ENCODE results near the gene GPR152.
A peak's percentile ranks its signal among the peaks of the same experiment; 100 is the strongest.

Gene GPR152

DNA sequence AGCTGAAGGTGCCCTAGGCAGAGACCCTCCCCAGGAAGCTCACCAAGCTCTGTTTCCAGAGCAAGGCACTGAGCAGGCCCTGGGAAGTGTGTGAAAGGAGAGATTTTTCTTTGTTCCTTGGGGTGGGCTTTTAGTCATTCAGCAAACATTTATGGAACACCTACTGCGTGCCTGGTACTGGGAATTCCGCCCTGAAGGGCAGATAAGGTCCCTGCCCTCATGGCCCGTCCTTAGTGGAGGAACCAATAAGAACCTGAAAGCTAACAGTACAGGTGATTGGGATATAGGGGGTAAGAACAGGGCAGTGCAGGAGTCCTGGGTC is 12.6 kb upstream of the GPR152 start:
- DNase-seq (ENCODE audit: low spot score), result no peak

DNA sequence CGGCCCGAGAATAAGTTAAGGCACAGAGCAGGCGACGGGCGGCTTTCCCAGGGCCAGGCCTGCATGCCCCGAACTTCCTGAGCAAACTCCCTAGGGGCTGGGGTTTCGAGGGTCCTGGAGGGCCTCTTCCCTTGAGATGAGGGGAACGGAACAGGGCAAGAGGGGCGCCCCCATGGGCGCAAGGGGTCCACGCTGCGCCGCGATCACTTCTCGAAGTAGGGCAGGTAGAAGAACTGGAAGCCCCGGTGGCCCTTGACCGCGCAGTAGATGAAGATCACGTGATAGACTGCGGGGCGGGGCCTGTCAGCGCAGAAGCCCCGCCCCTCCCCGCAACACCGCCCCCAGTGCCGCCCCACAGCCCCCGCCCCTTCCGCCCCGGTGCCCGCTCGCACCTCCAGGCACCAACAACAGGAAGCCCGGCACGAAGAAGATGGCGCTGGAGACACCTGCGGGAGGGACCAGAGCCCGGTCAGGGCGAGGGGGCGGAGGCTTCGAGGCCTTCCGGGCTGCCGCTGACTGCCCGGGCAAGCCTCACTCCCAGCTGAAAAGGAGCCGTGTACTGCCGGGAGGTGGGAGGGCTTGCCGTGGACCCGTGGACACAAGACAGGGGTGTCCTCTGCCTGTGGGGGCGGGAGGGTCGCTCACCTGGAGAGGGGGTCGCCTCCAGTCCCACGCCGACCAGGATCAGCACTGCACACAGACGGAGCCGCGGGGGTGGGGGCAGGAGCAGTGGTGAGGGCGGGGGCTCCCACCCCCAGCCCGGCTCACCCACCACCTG is 12.1 kb upstream of the GPR152 start:
- peak; percentile 82 for DNase-seq (ENCODE audit: low spot score)

DNA sequence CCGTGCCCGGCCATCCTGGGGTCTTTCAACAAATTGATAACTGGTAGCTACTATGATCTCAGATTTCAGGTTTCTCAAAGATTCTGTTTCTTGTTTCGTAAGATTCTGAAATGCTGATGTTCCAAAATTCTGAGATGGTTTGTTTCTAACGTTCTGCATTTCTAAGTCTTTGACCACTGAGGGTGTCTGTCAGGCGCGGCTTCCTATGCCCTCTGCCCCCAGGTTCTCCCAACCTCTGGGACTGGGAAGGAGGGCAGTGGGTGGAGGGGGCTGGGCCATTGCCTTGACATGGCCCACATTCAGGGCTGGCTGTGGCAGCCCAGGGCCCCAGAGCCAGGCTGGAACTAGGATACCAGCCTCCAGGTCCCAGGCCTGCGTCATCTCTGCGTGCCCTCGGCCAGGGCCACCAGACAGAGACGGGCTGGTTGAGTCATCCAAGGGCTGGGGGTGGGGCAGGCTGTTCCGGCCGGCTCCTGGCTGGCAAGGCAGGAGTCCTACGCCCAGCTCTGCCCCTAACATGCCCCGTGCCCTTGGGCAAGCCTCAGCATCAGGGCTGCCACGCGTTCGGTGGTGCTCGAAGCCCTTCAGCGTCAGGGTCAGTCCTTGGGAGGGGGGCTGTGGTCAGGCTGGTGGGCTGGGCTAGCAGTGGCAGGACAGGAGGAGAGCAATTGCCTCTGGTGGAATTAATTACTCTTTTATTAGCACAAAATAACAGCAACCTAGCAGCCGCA is 11.3 kb upstream of the GPR152 start:
- DNase-seq (ENCODE audit: low spot score), result peak; percentile 79

DNA sequence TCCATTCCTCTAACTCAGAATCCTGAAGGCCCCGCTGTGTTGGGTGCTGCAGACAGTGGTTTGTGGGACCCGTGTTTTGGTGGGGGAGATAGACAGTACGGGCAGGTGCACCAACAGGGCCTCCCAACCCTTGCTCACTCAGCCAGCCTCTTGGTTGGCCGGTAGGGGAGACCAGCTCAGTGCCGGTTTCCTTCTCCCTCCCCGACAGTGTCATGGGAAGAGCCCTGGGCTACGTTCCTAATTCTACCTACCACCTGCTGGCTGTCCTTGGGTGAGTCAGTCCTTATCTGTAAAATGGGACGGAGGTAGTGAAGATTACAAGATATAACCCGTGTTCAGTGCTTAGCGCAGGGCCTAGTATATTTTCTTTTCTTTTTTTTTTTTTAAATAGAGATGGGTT is 10.7 kb upstream of the GPR152 start:
- DNase-seq (ENCODE audit: low spot score), result no peak

DNA sequence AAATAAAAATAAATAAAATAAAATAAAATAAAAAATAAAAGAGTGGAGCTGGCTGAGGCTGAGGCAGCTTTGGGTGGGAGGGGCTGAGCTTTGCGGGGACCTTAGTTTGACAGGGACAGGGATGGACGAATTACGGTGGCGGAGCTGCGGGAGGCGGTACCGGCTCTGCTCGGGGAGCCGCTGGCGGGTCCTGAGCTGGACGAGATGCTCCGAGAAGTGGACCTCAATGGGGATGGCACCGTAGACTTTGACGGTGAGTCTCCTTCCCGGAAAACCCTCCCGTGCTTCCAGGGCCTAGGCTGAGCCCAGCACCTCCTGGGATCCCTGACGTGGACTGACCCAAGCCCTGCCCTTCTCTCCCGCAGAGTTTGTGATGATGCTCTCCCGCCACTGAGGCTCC is 5.7 kb upstream of the GPR152 start:
- DNase-seq (ENCODE audit: low spot score), result no peak

DNA sequence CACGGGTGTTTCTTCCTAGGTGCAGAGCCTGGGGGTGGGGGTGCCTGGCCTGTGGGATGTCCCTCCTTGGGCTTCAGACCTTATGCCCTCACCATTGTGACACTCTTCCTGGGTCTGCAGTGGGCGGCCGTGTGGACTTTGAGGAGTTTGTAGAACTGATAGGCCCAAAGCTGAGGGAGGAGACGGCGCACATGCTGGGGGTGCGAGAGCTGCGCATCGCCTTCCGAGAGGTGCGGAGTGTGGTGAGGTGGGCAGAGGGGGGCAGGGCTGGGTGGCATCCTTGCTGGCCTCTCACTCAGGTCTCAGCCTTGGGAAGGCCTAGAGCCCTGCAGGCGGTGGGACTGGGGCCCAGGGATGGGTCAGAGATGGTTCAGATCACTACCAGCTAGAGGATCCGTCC is 4.9 kb upstream of the GPR152 start:
- DNase-seq (ENCODE audit: low spot score), result no peak

DNA sequence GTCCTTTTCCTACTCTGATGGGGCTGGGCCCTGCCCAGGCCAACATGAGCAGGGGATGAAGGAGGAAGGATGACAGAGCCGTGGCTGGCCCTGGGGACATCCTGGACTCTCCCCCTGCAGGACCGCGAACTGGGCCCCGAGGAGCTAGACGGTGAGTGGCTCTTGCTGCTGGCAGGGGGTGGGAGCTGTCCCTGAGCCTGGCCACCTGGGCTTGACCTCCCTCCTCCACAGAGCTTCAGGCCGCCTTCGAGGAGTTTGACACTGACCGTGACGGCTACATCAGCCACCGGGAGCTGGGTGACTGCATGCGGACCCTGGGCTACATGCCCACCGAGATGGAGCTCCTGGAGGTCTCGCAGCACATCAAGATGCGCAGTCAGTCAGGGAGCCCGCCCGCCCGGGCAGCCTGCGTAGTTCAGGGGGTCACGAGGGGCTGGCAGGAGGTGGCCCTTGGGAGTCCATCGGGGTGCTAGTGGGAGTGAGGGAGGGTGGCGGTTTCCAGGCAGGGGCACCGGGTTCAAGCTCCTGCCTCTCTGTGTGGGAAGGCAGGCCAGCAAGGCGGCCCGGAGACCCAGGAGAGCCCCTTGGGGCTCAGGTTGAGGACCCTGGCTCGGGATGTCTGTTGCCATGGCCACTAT is 3.7 kb upstream of the GPR152 start:
- DNase-seq (ENCODE audit: low spot score), result no peak

DNA sequence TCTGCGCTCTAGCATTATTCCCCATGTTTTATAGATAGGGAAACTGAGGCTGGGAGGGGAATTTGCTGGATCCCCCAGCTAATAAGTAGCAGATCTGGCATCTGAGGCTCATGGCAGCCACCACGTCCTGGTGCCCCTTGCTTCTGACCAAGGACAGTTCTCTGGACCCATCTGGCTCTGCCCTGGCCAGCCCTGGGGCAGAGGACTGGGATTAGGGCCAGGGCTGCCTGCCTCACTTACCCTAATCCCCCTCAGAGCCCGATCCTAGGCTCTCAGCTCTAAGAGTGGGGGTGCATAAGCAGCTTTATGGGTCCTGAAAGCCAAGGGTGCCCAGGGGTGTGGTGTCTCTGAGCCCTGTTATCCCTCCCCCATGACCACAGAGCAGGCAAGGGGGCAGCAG is 2.5 kb upstream of the GPR152 start, which contains the start of gene CABP4:
Gene CABP4, plus strand, starts transcription at position 301 of the 400 bp plus-strand sequence. Its CDS starts 70 bp downstream, at position 371.
- DNase-seq (ENCODE audit: low spot score), result no peak

DNA sequence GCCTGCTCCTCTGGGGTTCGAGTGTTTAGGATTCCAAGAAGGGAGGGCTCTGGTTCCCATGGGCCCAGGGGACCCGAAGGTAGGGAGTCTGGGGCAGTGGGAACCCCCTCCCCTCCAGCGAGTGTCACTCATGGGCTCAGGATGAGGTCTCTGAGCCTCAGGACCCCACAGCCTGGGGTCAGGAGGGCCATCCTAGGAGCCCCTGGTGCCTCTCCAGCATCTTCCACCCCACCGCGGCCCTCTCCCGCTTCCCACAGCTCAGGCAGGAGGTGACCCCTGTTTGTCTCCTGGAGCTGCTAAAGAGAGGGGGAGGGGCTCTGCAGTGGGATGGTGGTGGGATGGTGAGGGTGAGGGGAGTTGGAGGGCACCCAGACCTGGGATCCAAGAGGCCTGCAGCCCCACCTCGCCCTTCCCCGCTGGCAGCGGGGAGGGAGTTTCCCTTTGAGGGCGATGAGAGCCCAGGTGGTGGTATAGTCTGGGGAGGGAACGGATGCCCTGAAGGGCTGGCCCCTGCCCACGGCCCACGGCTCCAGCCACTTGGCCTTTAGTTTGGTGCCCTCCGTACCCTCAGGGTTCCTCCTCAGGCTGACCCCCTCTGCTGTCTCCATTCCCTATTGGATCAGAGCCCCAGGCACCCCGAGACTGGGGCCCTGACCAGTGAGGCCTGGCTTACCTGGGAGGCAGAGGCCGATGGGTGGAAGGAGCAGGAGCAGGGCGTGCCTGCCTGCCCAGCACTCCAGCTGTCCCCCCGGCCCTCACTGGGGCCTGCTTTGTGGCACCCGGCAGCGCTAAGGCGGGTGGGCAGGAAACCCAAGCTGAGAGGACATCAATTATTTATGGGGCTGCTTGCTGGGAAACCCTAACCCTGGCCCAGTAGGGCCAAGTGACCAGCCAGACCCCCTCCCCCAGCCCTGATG is 1.5 kb upstream of the GPR152 start:
- no peak for DNase-seq (ENCODE audit: low spot score)

DNA sequence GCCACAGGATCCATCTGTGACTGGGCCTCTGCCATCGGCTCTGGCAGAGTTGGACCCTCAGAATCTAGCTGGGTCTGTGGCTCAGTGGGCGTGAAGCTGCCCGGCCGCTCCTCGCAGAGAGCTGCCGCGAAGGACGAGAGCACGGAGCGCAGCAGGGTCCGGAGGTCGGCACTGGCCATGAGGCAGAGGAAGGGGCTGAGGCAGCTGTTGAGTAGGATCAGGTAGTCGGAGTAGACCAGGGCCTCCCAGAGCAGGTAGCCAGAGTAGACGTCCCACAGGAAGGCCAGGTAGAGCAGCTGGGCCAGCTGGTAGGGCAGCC is 912 bp downstream of the GPR152 start:
- DNase-seq (ENCODE audit: low spot score), result no peak

DNA sequence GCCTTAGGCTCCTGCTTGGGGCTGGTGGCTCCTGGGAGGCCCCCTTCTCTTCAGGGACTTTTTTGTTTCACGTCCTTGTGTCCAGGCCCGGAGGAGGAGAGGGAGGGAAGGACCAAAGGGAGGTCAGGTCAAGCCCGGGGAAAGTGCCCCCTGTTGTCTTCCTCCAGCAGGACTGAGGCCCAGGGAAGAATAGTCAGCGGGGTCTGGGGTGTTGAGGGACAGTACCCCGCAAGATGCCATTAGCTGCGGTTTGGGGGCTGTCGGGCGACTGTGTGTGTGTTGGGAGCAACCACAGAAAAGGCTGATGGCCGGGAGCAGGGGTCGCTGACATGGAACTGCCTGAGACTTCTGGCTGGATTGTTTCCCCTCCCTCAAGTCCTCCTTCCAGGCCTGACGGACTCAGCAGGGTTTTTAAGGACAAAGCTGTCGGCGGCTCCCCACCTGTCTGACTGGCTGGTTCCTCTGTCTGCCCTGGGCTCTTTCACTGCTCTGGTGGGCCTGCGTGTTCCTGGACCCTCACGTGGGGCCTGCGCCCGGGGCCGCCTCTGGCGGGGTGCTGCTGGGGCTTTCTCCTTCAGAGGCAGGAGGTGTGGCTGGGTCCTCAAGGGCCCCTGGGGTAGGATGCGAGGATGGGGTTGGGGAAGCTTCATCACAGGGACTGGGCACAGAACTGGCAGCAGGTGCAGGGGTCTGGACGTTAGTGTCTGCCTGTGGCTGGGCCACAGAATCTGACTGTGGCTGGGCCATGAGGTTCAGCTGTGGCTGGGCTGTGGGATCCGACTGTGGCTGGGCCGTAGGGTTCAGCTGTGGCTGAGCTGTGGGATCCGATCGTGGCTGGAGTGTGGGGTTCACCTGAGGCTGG is 1.5 kb downstream of the GPR152 start:
- DNase-seq (ENCODE audit: low spot score), result no peak

DNA sequence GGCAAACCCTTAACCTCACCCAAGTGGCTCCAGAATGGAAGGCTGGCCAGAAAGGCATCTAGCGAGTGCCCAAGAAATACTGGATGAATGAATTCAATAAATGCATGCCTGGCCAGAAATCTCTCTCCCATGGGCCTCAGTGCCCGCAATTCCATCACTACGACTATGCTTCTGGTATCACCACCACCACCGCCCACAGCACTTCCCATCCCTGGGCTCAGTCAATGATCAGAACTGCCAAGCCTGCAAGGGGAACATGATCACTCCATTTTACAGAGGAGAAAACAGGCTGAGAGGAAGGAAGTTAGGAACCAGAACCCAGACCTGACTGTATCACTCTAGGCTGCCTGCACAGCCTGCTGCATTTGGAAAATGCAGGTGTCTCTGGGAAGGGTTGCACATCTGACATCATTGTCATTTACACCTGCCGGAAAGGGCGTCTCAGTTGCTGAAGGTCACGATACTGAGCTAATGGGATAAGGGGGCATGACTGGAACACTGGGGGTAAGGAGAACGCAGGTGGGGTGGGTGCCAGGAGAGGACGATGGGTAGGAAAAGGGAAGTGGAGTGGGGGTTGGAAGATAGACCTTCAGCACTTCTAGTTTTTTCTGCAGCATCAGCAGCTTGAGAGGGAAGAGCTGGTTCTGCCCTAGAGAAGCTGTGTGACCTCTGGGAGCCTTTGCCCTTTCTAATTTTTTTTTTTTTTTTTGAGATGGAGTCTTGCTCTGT is 3.2 kb downstream of the GPR152 start:
- DNase-seq (ENCODE audit: low spot score), result no peak

DNA sequence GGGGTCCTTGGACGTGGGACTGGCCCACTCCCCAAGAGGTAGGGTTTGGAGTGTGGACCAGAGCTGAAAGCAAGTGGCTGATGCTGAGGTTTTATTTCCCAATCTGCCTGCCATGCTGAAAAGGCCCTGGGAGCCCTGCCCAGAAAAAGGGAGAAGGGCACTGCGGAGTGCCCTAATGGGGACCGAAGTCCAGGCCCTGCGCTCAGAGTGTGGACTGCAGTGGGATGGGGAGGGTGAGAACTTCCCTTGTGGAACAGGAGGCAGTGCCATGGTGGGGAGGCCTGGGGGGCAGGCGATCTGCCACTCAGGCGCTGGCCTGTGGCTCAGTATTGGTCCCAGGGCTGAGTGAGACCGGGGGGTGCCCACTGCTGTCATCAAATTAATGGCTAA is 4.3 kb downstream of the GPR152 start:
- no peak for DNase-seq (ENCODE audit: low spot score)

DNA sequence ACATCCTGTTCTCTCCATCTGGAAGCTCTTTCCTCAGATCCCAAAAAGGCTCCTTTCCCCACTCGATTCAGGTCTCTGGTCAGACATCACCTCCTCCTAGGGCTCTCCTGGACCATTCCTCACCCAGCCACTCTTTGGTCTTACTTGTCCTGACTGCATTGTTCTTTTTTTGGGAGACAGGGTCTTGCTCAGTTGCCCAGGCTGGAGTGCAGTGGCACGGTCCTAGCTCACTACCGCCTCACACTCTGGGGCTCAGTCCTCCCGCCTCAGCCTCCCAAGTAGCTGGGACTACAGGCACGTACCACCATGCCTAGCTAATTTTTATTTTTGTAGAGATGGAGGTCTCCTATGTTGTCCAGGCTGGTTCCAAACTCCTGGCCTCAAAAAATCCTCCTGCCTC is 7.0 kb downstream of the GPR152 start:
- DNase-seq (ENCODE audit: low spot score), result no peak

DNA sequence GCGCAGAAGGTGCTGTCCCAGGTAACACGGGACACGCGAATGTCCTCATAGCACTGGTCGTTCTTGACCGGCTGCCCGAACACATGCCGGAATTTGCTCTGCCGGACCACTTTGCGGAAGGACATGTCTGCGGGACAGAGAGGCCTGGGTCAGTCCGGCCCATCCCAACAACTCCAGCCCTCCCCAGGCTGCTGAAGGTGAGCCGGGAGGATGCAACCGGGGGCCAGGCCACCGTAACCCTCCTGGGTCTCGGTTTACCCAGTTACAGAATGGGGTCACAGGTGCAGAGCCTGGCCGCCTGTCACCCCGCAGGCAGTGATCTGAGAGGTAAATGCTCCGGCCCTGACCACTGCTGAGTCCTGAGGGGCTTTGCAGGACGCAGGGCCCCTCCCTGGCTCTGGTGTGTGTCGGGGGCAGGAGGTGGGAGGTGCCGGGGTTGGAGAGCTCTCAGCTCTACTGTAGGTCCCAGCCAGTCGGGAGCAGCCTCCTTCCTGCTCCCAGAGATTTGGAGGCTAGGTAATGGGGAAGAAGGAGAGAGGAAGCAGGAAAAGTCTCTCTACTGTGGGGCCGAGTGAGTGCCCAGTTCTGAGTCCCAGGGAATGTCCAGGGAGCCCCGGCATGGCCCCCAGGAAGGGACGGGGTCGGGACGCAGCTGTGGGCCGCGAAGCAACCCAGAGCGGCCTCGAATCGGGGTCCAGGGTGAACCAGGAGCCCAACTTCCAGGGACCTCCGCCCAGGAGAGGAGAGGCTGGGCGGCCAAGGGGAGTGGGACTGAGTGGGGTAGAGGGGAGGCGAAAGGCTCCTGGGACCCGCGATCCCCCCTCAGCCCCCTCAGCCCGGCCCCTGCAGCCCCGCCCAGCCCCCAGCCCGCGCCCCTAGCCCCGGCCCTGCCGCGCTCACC is 9.8 kb downstream of the GPR152 start:
- DNase-seq (ENCODE audit: low spot score), result no peak

DNA sequence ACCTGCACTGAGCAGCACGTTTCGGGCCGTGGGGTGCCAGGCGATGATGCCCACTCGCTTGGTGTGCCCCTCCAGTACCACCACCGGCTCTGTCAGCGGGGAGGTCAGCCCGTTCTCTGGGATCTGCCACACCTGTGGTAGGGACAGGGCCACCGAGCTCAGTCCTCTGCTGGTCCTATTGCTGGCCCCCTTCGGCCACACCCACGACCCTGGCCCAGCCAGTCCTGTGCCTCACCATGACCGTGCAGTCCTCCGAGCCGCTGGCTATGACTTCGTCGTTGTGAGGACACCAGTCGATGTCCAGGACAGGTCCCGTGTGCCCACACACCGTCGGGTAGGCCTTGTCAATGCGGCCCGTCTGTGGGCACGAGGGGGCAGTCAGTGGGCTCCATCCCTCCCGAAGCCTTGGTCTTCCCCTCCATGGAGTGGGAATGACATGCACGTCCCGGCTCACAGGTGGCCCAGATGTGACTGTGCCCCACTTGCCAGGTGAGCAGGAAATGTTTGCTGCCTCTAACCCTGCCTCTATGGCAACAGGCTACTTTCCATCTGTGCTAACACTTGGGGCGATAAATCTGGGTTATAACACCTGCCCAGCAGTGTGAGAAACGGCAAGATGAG is 10.7 kb downstream of the GPR152 start:
- DNase-seq (ENCODE audit: low spot score), result no peak

DNA sequence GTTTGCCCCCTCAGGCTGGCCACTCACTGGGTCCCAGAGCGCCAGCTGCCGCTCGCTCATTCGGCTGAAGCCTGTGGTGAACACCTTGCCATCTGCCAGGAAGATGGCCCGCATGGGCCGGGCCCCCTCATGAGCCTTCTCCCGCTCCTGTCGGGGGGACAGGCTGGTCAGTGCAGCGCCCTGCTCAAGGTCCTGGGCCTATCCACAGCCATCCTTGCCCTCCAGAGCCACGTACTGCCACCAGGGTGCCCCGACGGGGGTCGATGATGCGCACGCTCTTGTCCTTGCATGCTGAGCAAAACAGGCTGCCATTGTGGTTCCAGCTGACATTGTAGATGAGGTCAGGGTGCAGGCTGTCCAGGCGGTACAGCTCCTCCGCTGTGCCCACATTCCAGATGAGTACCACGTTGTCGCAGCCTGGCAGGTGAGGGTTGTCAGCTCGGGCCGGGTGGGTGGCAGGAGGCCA is 11.4 kb downstream of the GPR152 start:
- DNase-seq (ENCODE audit: low spot score), result no peak

DNA sequence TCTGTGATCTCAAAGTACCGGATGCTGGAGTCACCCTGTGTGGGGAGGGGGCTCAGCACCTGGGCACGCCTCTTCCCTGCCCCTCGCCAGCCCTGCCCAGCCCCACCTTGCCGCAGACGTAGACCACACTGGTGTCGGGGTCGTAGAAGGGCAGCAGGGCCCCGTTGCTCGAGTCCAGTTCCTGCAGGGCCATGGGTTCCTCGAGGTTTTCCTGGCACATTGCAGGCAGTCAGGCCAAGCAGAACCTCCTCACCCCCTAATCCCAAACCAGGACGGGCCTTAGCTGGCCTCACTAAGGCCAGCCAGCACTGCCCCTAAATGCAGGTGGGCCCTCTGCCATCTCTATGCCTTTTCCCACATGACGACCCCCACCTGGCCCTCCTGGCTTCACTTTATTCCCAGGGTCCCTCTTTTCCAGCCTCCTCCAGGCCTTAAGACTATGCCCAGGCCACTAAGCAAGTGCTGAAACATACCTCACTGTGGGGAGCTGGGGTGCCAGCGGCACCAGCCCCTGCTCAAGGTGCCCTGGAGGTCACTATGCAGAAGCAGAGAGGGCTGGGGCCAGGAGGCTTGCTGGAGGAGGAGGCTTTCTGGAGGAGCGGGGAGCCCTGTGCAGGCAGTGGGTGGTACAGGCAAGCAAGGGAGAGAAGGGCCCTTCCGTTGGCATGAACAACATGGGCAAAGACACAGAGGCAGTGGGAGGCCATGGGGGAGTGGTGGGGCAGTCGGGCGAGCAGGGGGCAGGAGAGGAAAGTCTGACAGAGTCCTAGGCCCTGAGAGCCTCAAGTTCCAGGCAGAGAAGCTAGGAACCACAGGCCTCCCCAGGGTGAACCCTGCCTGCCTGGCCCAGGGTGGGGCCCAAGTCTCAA is 12.1 kb downstream of the GPR152 start:
- no peak for DNase-seq (ENCODE audit: low spot score)

Measured in AG08395 (cell line).